Right ventricle myocardium superior (tissue), 1 donor: ENCODE results near the gene CCNL1. TPM values are rescaled to one million over a fixed set of nuclear protein-coding genes. Genes with fewer than 3 reads are reported as not detected.
"Not testable (repeated sequence)": the region's sequence is repeated elsewhere in the genome, so short reads cannot be mapped to it uniquely, and the experiment has no call there.

ENCODE experiments used
- ATAC-seq: fragments of 200-7000 bp; cut with Tn5 transposase; one replicate; pipeline ENCODE4 v1.9.1; 2020; ENCODE audit warnings: mild to moderate bottlenecking; ENCODE audit not compliant: poor library complexity
- DNase-seq: peaks from one replicate; pipeline ENCODE4 v3.0.0-alpha.2; 2020
- intact Hi-C: fragments of 100-400 bp; cut with DNase I; formaldehyde crosslinking; loops from one replicate; pipeline ENCODE4 v1.11.2; 2022
- total RNA-seq: library from RNA; stranded (reverse); fragmentation: NEBNext Ultra II Directional; extraction: Animal tissue kit (Norgen Biotek cat#: 25700); gene quantifications from one replicate; pipeline ENCODE4 v1.2.1, GENCODE V29; 2021
- donor health status: DM: no; HTN: yes; CAD: no; lungs with severe emphysema.

The CCNL1 gene
- total RNA-seq, 1 donor from 2014 or later, result 20.2 TPM

DNA sequence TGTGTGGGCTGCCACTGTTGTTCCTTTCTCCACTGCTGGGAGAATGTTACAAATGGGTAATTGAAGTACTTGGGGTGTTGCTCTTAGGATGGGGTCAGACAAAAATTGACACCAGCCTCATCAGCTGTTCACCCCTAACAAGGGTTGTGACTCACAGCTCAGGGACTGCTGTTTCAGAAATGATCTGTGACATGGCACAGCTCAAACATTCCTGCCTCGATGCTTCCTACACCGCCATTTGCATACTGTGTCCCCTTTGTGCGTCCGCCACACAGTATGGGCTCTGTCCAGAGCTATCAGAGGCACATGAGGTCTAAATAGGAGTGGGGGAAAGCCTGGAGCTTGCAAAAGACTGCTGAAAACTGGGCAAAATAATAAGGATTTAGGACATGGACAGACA is 43.9 kb downstream of the CCNL1 start:
- DNase-seq, result no peak
- intact Hi-C loops, result no loop called here
- ATAC-seq, result no peak

DNA sequence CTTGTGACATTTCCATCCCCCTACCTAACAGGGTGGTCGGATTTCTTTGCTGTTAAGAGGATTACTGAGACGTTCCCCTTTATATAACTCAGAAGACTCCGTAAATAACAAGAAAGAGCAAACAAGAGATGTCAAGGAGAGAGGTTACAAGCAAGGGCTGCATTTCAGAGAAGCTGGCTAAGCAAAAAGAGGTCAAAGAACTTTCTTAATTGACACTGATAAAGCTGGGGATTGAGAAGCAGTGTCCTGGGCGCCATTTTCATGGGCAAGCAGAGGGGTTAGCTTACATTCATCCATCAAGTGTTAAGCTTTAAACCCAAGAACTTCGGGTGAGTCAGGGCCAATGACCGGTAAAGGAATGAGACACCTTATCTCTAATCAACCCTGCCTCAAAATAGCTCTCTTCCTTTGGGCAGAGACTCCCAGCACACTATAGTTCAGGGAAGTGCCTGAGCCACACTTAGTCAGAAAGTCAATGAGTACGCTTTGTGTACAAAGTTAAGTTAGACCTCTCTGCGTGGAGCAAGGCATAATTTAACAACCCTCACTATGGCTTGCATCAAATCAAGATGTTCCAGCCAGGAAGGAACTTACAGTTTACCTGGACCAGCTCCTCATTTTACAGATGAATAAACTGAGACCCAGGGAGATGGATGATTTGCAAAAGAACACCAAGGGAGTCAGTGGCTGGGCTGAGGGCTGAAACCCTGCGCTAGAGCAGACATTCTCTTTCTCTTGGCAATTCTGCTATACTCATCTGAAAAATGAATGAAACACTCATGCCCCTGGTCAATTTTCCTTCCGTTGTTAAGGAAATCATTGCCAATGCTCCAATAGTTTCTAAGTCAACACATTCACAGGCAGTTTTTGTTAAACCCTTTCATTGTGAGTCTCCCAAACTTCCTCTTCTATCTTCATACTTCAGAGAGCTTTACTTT is 44.6 kb downstream of the CCNL1 start:
- intact Hi-C loops, result no loop called here
- ATAC-seq, result peak; percentile 84
- no peak for DNase-seq

DNA sequence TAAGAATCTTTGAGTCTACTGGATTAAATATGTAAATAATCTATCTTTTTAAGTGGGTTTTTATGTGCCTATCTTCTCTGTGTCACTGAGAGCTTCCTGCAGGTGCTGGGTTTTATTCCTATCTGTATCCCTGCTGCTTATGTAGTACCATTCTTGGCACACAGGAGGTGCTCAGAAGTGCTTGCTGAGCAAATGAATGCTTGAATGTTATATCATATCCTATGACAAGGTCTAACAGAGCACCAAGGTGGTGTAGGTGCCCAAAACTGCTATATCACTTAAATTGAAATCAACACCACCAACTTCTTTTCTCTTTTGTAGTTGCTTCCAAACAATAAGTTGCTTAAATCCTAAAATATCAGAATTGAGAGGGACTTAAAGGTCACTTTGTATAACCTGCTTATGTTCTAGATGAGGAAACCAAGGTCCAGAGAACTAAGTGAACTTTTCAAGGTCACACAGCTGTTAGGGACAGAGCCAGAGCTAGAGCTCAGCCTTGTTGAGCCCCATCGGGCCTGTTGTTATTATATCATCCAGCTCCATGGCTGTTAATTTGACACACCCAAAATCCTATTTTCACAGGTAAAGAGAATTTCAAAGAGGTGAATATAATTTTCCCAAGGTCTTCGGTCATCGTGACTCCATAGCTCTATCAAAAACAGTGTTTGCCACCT is 46.0 kb downstream of the CCNL1 start:
- intact Hi-C loops, result no loop called here
- ATAC-seq (no peak), DNase-seq (no peak)

DNA sequence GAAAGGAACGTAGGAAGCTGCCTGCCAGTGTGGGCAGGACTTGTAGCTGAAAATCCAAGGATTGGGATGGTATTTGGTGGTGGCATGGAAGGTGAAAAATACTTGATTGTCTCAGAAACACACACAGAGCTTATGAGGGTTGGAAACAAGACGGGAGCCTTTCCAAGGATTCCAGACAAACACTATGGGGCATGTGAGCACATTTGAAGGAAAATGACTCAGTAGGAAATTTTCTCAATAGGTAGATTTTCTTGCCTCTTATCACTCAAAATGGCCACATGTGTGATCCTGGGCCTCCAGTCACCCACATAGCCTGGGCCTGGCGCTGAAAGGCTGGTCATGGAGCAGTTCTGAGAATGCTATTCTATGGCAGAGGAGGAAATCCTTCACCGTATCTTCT is 47.4 kb downstream of the CCNL1 start:
- DNase-seq (no peak), ATAC-seq (no peak)
- intact Hi-C loops, result no loop called here

DNA sequence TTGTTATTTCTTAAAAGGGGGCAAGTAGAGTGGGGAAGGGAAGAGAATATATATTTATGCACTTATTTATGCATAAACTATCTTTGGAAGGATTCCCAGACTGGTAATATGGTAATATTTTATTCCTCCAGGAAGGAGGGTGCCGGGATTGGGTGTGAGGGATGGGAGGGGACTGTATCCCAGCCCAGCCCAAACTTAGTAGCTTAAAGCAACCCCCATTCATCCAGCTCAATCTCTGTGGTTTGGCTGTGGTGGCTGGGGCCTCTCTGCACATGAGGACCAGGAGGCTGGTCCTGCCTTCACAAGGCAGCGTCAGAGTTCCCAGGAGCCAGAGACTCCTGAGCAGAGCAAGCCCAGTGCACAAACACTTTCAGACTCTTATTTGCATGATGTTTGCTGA is 48.4 kb downstream of the CCNL1 start:
- no peak for ATAC-seq
- intact Hi-C loops, result no loop called here
- DNase-seq, result peak; percentile 36

DNA sequence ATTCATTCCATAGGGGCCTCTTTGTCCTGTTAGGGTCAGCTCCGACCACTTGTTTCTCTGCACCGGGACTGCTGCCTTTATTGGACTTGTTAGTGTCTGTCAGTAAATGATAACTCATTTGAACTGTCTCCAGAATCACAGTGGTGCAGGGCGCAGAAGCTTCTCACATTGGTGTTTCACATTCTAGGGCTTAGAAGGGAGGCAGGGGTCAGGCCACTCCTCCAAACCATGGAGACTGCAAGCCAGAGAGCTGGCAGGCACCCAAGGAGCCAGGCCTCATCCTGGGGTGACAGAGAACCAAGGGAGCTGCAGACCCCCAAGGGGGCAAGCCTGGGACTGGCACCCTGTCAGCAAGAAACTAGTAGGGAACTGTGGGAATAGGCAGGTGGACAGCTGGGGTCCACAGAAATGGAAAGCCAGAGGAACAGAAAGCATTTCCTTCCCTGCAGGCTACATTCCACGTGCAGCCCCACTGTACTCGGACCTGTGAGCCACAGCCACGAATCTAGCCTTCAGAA is 49.1 kb downstream of the CCNL1 start:
- ATAC-seq (peak; percentile 65), DNase-seq (peak; percentile 59)
- intact Hi-C loops, result no loop called here

DNA sequence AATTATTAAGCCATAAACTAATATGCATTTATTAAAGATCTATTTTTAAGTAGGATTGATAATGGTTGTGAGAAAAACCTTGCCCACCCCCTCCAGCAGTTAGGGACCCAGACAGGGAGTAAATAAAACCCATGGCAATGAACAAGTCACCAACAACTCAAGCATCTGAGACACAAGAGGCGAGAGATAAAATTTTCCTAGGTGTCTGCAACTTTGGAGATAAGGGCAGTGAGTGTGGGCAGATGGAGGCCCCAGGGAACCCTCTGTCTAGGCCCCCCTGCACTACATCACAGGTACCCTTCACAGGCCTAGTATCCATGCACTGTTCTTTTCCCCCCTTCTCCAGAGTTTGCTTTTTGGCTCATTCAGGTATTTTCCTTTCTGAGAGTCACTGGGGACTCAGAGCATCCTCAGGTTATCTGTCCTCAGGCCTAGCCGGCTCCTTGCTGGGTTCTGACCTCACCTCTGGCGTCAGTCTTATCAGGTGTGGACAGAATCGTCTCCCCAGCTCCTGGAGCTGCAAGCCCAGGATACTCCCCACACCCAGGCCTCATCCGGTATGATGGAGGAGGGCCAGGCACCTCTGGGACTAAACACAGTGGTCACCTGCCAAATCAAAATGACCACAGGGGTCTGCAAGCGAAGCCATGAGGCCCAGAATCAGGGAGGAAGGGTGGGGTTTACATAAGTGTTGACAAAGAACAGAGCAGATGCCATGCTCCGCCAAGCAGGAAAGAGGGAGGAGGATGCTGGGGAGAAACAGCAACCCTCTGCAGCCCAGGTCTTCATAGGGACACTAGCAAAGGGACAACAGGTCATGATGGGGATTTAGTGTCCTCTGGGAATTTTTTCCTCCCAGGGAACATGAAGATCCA is 50.4 kb downstream of the CCNL1 start:
- ATAC-seq, result peak; percentile 73
- intact Hi-C loops, result no loop called here
- DNase-seq, result peak; percentile 52

DNA sequence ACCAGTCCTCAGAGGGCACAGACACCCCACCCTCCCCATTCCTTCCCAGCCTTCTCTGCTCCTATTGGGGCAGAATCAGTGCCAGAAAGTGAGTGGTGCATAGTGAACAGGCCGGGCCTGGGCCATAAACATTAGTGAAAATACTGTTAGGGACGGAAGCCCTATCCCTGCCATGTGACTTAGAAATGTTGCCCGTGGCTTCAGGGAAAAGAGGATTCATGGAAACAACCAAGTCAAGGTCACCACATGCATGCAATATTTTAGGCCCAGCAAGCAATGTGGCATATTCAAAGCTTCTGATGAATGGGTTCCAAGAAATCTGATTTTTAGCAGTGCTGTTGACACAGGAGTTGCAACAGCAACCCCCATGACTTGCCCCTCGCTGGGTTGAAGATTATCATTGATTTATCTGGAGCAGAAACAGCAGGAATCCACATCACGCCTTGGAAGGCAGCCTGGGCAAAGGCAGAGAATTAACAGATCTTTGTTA is 52.3 kb downstream of the CCNL1 start:
- no peak for DNase-seq
- intact Hi-C loops, result no loop called here
- ATAC-seq, result no peak

DNA sequence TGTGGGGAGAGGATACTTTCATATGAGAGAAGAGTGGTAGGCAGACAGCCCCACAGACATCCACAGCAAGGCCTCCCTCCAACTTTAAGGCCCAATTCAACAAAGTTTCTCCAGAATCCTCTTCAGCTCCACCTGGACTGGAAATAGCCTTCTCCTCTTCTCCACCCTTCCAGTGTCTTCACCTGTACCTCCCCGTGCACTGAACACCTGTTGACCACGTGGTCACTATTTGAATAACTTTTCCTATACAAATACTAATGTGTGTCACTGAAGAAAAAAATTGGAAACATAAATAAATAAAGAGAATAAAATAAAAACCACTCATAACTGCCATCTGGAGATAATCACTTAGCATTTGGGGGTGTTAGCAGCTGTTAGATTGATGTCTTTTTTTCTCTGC is 52.9 kb downstream of the CCNL1 start:
- ATAC-seq, result no peak

DNA sequence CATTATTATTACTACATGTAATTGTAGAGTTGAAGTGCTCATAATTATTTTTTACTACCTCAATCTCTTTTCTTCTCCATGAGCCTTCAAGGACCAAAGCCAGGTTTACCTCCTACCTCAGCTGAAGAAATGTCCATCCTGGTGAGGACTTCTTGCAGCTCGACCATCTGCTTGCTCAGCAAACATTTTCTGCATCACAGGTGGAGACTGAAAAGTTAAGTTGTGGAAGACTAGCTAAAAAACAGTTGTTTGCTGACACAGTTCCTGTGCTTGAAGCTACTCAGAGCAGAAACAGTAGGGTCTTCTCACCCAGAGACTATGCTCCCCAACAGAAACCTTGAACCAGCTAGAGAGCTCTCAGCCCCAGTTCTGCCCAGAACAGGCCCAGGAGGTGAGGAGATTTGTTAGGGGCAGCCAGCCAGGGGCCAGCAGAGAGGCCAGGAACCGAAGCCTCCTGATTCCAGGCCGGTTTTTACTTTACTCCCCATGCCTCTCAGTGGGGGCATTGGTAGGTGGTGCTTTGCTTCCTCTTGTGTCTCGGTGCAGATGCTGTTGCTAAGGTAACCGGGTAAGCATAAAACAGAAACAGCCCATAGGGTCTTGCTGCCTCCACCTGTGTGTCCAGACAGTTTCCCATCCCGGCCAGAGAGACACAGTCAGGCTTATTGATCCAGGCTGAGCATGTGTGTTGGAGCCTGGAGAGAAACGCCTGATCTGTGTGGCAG is 54.9 kb downstream of the CCNL1 start:
- intact Hi-C loops, result no loop called here
- DNase-seq (no peak), ATAC-seq (no peak)

More for the DNA sequence above, 52.9 kb downstream of the CCNL1 start:
- intact Hi-C loops, result no loop called here
- no peak for DNase-seq

DNA sequence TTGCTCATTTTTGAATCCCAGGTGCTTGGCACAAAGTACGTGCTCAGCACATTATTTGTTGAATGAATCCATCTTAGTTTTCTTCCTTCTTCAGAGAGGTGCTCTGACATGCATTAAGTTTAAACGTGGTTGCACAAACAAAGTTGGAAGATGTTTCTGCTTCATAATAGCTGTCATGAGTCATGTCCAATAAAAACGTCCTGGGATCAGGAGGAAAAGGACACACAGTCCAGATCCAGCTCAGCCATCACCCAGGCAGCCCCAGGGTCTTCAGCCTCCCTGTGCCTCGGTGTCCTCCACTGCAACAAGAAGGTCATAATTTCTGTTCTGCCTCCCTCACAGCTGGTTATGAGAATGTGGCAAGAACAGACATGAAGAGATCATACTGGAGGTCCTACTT is 55.4 kb downstream of the CCNL1 start:
- intact Hi-C loops, result no loop called here
- ATAC-seq, result no peak
- no peak for DNase-seq

DNA sequence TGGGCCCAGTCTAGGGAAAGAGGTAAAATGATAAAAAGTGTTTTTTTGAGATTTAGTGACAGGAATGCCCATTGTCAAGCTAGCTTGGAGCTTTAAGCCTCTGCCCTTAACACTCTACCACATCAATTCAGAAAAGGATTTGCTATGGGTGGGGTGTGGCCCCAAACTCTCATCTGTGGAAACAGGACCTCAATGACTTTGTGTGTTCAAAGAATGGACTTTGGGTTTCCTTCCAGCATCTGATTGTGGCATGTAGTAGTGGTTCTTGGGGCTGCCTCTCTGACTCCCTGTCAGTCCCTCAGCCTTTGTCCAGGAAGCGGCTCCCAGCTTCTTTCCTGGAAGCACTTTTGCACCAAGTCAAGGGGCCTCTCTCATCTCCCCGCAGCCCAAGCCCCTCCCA is 56.1 kb downstream of the CCNL1 start:
- ATAC-seq, result no peak
- intact Hi-C loops, result no loop called here
- no peak for DNase-seq

DNA sequence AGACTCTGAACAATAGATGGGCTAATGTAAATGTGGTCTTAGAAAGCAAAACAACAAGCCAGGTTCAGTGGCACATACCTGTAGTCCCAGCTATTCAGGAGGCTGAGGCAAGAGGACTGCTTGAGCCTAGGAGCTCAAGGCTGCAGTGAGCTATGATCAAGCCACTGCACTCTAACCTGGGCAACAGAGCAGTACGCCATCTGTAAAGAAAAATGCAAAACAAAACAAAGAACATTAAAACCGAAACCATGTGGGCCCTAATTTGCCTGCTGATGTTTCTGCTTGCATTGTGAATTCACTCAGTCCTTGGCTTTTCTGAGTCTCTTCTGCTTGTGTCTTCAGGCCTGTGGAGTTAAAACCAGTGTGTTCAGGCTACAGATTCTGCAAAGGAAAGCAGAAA is 56.7 kb downstream of the CCNL1 start:
- no peak for DNase-seq
- no peak for ATAC-seq
- intact Hi-C loops, result no loop called here

DNA sequence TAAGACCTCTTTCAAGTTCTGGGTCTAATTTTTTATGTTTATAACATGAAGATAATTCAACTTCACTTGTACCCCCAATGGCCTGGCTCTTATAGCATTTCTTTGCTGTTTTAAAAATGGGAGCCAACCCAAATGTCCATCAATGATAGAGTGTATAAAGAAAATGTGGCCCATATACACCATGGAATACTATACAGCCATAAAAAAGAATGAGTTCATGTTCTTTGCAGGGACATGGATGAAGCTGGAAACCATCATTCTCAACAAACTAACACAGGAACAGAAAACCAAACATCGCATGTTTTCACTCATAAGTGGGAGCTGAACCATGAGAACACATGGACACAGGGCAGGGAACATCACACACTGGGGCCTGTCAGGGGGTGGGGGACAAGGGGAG is 57.4 kb downstream of the CCNL1 start:
- DNase-seq, intact Hi-C loops, ATAC-seq: not testable (repeated sequence)

DNA sequence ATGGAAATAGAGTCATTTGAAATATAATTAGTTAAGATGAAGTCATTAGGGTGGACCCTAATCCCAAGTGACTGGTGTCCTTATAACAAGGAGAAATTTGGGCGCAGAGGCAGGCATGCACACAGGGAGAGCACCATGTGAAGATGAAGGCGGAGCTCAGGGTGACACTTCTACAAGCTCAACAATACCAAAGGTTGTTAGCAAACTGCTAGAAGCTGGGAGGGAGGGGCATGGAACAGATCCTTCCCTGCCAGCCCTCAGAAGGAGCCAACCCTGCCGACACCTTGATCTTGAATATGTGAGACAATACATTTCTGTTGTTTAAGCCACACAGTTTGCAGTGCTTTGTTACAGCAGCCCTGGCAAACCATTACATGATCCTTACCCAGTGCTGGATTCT is 57.8 kb downstream of the CCNL1 start:
- DNase-seq (no peak), ATAC-seq (no peak)
- intact Hi-C loops, result no loop called here

DNA sequence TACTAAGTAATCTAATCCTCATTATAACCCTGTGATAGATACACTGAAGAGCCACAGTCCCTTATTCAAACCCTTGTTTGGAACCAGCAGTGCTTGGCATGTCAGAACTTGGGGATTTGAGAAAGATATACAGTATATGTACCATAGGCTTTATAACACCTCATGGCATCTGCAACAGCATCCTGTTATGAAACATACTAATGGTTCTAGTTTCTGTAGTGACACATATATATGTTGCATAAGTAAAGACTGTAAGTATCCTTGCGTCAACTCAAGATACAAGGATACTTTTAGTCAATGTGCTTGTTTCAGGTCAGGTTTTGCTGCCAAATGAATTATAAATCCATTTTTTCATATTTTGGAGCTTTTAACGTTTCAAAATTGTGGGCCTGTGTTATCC is 58.5 kb downstream of the CCNL1 start:
- intact Hi-C loops, result no loop called here
- ATAC-seq (no peak), DNase-seq (no peak)

DNA sequence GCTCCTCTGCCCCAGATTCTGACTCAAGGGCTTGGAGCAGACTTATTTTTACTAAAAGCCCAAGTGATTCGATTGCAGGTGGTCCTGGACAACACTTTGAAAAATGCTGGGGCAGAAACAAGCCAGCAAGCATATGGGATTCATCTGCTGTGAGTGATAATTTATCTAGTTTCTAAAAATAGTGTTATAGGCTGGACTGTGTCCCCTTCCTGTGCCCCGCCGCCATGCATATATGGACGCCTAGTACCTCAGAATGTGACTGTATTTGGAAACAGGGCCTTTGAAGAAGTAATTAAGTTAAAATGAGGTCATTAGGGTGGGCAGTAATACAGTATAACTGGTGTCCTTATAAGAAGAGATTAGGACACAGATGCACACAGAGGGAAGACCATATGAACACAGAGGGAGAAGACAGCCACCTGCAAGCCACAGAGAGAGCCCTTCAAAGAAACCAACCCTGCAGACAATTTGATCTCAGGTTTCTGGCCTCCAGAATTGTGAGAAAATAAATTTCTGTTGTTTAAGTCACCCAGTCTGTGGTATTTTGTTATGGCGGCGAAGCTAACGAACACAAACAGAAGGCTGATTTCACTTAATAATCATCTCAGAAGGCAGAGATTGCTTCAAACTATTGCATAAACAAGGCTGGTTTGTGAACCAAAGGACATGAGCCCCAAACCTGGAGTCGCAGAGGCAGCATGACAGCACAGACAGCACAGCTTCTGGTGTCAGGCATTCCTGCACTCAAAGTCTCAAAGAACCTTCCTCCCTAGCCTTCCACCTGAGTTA is 59.1 kb downstream of the CCNL1 start:
- intact Hi-C loops, result no loop called here
- ATAC-seq, result no peak

DNA sequence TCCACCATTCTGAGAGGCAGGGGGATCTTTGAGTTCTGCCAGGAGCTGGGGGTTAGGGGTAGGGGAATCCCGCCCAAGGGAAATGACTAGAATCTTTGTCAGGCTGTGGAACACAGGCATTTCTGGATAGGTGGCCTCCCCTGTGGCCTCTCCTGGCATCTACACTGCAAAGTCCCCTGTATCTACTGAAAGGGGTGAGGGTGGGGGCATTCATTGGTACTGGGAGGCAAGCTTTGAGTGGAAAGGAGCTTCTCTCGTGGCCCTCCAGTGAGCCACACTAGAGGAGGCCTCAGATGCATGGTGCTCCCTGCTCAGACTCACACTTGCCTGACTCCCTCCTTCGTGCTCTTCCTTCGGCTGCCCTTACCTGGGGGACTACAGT is 59.9 kb downstream of the CCNL1 start:
- intact Hi-C loops, result no loop called here
- ATAC-seq (no peak), DNase-seq (no peak)

More for the DNA sequence above, 59.1 kb downstream of the CCNL1 start:
- no peak for DNase-seq
